Measurements from ENCODE around the gene RXFP4.
"Not testable (repeated sequence)": the region's sequence is repeated elsewhere in the genome, so short reads cannot be mapped to it uniquely, and the experiment has no call there.

DNA sequence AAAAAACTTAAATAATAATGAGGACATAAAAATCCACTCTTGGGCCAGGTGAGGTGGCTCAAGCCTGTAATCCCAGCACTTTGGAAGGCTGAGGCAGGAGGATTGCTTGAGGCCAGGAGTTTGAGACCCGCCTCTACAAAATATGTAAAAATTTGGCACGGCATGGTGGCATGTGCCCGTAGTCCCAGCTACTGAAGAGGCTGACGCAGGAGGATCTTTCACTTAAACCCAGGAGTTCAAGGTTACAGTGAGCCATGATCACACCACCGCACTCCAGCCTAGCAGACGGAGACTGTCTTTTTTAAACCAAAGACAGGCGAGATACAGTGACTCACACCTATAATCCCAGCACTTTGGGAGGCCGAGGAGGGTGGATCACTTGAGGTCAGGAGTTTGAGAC is 45.0 kb upstream of the RXFP4 start:
- TF ChIP-seq, protein P1, sequence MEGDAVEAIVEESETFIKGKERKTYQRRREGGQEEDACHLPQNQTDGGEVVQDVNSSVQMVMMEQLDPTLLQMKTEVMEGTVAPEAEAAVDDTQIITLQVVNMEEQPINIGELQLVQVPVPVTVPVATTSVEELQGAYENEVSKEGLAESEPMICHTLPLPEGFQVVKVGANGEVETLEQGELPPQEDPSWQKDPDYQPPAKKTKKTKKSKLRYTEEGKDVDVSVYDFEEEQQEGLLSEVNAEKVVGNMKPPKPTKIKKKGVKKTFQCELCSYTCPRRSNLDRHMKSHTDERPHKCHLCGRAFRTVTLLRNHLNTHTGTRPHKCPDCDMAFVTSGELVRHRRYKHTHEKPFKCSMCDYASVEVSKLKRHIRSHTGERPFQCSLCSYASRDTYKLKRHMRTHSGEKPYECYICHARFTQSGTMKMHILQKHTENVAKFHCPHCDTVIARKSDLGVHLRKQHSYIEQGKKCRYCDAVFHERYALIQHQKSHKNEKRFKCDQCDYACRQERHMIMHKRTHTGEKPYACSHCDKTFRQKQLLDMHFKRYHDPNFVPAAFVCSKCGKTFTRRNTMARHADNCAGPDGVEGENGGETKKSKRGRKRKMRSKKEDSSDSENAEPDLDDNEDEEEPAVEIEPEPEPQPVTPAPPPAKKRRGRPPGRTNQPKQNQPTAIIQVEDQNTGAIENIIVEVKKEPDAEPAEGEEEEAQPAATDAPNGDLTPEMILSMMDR (IDR thresholded peaks at IDR 0.05) = not testable (repeated sequence)
- TF ChIP-seq POLR2A (IDR thresholded peaks at IDR 0.05) = not testable (repeated sequence)

Data from upper lobe of left lung (tissue), 4 donors.